Panc1 (cell line): ENCODE measurements around the gene PTPN22.

Experiments used
- CTCF ChIP-seq: fragments of 450-650 bp; IDR thresholded peaks from 2 replicates; pipeline ENCODE4 v1.5.1; 2017; ENCODE audit warnings: mild to moderate bottlenecking
- POLR2AphosphoS5 ChIP-seq: IDR thresholded peaks from 2 replicates; pipeline ENCODE4 v1.6.1; 2012; ENCODE audit warnings: mild to moderate bottlenecking, low read depth, low read length, moderate library complexity
- SIN3A ChIP-seq: IDR thresholded peaks from 2 replicates; pipeline ENCODE4 v1.6.1; 2012; ENCODE audit warnings: low read depth, mild to moderate bottlenecking, low read length, moderate library complexity, borderline replicate concordance; ENCODE audit not compliant: insufficient read depth
- TCF7L2 ChIP-seq: IDR thresholded peaks from 2 replicates; pipeline ENCODE4 v1.6.1; 2011; ENCODE audit warnings: mild to moderate bottlenecking, low read depth, low read length, inconsistent platforms

- no peak for TF ChIP-seq TCF7L2
- no peak for TF ChIP-seq CTCF
- TF ChIP-seq SIN3A: no peak
- no peak for TF ChIP-seq POLR2AphosphoS5
These were observed 74.0 kb downstream of the PTPN22 start for GRCh38 chr1:113797472-113797871.
